HL-60/S4 (cell line): Measurements from ENCODE around the gene LDLRAP1.
"Not testable (repeated sequence)": the region's sequence is repeated elsewhere in the genome, so short reads cannot be mapped to it uniquely, and the experiment has no call there.

Source experiments
- in situ Hi-C: fragments of 300-500 bp; cut with MboI; formaldehyde crosslinking; loops from 2 replicates; pipeline ENCODE4 v1.14.3; 2022; ENCODE audit warnings: low sequenced_read_pairs

Gene LDLRAP1

GRCh38 chr1:25543425-25544242 lies at the start of gene LDLRAP1:
TSS of gene LDLRAP1 (plus strand) at chr1:25543606. CDS start at chr1:25543699, 93 bp downstream.
- in situ Hi-C loops = no loop called here

- in situ Hi-C loops = no loop called here
Measured at GRCh38 chr1:25494952-25495351, 48.5 kb upstream of the LDLRAP1 start.

DNA sequence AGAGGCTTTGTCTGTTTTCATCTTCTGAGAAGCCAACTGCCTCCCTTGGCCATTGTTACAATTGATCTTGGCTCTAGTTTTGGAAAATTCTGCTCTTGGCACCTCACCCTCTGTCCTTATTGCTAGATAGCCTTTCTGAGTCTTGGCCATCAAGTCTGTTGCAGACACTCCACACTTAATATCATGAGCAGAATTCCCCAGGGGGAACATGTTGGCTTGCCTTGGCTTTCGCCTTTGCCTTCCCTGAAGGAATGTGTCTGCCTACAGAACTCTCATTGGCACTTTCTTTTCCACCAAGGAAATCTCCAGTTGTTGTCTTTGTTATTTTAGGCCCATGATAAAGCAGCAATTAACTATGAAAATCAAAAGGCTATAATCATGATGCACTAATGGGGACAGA lies 42.7 kb upstream of the LDLRAP1 start:
- in situ Hi-C loops = no loop called here

GRCh38 chr1:25501235-25502058 lies 42.0 kb upstream of the LDLRAP1 start:
- in situ Hi-C loops = no loop called here

DNA sequence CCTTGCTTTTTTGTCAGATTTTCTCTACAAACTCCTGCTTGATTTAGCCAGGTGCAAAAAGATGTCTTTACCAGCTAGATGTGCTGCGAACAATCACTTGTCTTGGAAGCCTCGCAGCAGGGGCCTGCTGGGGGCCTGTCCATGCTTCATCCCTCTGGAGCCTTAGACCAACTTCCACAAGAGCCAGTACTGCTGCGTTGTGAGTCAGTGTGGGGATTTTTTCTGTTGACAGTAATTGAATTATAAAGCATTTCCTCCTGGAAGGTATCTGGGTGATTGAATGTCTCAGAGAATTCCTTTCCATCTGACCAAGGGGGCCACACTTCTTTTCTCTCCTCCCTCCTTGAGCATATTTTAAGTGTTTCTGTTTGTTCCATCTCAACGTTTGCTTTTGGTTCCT lies 40.4 kb upstream of the LDLRAP1 start:
- in situ Hi-C loops = no loop called here

DNA sequence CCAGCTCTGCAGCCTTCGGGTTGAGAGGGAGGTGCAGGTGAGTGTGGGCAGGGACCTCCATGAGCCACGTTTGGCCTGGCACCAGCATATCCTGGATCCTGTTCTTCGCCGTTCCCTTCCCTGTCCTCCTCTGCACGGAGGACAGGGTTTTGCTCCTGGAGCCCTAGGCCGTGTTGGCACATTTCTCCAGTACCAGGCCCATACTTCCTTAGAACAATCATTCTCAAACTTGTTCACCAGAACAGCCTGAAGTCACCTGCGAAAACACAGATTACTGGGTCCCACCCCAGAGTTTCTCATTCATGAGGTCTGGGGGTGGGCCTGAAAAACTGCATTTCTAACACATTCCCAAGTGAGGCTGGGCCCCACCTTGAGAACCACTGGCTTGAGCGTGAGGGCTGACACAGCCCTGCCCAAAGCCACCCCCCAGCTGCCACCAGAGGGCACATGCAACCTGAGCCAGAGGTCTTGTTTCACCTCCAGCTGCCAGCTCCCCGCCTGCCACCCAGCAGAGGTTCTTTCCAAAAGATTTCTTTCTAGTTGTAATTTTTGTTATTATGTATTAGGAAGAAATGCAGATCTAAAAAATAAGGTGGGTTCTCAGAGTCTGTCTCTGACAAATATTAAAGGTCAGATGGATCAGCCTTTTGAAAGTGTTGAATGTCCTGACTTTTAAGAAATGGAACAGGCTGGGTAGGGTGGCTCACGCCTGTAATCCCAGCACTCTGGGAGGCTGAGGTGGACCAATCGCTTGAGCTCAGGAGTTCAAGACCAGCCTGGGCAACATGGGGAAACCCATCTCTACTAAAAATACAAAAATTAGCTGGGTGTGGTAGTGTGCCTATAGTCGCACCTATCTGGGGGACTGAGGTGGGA lies 39.6 kb upstream of the LDLRAP1 start:
- in situ Hi-C loops = no loop called here

GRCh38 chr1:25504706-25505595 lies 38.5 kb upstream of the LDLRAP1 start:
- in situ Hi-C loops = no loop called here

- in situ Hi-C loops = no loop called here
Measured at GRCh38 chr1:25505656-25506385, 37.6 kb upstream of the LDLRAP1 start.

DNA sequence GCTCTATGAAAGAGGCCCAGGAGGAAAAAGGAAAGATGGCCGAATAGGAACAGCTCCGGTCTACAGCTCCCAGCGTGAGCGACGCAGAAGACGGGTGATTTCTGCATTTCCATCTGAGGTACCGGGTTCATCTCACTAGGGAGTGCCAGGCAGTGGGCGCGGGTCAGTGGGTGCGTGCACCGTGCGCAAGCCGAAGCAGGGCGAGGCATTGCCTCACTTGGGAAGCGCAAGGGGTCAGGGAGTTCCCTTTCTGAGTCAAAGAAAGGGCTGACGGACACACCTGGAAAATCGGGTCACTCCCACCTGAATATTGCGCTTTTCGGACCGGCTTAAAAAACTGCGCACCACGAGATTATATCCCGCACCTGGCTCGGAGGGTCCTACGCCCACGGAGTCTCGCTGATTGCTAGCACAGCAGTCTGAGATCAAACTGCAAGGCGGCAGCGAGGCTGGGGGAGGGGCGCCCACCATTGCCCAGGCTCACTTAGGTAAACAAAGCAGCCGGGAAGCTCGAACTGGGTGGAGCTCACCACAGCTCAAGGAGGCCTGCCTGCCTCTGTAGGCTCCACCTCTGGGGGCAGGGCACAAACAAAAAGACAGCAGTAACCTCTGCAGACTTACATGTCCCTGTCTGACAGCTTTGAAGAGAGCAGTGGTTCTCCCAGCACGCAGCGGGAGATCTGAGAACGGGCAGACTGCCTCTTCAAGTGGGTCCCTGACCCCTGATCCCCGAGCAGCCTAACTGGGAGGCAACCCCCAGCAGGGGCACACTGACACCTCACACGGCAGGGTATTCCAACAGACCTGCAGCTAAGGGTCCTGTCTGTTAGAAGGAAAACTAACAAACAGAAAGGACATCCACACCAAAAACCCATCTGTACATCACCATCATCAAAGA lies 36.6 kb upstream of the LDLRAP1 start:
- in situ Hi-C loops = not testable (repeated sequence)

DNA sequence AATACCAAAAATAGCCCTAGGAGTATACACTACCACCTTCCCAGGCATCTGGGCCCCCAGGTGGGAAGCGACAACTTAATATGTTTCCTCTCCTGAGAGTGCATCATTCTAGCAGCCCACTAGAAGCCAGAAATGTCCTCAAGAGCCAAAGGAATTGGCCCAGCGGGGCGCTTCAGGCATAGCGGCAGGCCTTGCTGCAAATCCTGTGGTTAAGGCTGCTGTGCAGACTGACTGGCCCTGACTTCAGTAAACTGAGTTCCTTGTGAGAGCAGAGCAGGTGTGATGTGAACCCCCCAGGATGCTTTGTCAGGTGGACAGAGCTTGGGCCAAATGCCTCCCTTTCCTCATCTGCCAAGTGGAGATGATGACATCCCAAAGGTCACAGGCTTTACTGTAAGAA lies 29.7 kb upstream of the LDLRAP1 start:
- in situ Hi-C loops = no loop called here

DNA sequence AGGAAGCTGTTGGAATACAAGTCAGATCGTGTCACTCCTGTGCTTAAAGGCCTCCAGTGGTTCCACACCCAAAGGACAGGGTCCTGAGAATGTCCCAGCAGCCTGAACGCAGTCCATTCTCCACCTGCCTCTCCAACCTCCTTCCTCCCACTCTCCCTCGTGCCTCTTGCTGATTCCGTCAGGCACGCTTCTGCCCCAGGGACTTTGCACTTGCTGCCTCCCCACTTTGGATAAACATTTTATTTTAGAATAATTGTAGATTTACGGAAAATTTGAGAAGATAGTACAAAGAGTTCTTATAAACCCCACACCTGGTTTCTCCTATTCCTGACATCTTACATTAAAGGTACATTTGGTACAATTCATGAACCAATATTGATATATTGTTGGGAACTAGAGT lies 28.4 kb upstream of the LDLRAP1 start:
- in situ Hi-C loops = no loop called here

DNA sequence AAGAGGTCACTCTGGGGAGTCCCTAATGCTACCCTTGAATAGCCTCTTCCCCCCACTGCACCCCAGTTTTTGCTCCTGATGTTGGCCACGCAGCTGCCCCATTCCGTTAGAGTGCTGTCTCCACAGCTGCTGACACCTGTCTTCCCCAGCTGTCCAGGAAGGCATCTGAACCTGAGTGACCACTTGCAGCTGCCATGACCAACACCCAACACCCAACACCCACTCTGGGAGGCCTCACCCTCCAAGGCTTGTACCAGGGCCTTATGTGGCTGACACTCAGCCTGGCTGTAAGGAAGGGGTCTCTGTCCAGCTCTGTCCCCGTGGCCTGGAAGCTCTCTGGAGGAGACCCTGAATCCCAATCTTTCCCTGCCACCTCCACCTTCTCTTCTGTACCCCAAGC lies 26.7 kb upstream of the LDLRAP1 start:
- in situ Hi-C loops = no loop called here

GRCh38 chr1:25517476-25518394 lies 25.7 kb upstream of the LDLRAP1 start:
- in situ Hi-C loops = no loop called here

DNA sequence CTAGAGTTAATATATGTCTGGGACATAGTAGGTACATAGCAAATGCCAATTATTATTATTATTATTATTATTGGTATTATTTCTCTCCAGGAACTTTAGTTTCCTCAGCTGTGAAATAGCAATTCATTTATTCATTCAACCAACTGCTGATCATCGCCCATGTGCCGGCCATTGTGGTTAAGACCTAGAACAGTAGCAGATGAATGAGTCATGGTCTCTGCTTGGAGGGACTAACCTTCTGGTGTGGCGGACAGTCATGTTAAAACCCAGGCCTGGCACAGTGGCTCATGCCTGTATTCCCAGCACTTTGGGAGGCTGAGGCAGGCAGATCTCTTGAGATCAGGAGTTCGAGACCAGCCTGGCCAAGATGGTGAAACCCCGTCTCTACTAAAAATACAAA lies 23.8 kb upstream of the LDLRAP1 start:
- in situ Hi-C loops = loop anchor here (10.0 kb wide), 2 partner anchors 115 to 285 kb away; partner anchors contain the start of gene SELENON

DNA sequence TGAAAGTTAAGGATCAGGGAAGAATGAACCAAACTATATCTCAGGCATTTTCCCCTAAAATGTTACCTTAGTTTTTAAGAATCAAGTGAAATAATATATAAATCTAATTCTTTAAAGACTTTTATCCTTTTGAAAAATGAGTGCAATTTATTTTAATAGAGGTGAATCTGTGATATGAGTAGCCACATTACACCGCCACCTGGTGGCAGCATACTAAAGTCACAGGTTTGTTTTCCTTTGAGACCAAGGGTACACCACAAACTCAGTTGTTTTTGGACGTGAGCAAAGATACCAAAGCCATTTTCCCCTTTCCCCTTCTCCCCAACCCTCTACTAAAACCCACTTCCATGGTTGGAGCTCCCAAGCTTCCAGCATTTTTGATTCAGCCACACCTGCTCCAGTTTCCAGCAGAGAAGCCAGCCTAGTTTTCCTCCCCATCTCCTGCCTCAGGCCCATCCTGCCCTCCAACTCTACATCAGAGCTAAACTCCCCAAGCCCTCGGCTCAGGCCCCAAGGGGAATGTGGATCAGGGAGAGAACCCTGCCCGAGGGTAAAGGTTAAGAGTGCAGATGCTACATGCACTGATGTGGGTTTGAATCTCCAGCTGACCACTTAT lies 22.9 kb upstream of the LDLRAP1 start:
- in situ Hi-C loops = loop anchor here (10.0 kb wide), 2 partner anchors 116 to 284 kb away; partner anchors contain the start of gene SELENON

- in situ Hi-C loops = loop anchor here (10.0 kb wide), 2 partner anchors 117 to 283 kb away; partner anchors contain the start of gene SELENON
Measured at GRCh38 chr1:25522031-25522655, 21.3 kb upstream of the LDLRAP1 start.
